HG03565 (cell line): ENCODE measurements around the gene HDAC8.
"Not testable (repeated sequence)": the region's sequence is repeated elsewhere in the genome, so short reads cannot be mapped to it uniquely, and the experiment has no call there.

Experiments used
- ATAC-seq: cut with Tn5 transposase; IDR thresholded peaks from one replicate; pipeline ENCODE4 v1.9.1; 2021; ENCODE audit warnings: mild to moderate bottlenecking, moderate library complexity; ENCODE audit not compliant: unreplicated experiment

The HDAC8 gene

DNA sequence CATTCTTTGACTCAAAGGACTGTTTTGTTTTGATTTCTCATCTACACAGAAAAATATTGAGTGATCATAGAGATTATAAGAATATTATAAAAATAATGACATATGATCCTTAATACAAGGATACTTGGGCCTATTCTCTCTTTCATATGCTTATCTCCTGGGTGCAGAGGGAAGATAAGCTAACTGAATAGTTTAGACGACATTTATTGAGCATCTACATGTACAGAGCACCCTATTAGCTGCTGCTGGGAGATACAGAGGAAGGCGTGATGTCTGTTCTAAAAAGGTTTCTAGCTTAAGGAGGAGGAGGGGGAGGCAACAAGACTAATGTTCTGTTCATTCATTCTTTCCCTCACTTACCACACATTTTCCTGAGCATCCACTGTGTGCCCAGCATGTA, 106.8 kb downstream of the HDAC8 start:
- no peak for ATAC-seq

DNA sequence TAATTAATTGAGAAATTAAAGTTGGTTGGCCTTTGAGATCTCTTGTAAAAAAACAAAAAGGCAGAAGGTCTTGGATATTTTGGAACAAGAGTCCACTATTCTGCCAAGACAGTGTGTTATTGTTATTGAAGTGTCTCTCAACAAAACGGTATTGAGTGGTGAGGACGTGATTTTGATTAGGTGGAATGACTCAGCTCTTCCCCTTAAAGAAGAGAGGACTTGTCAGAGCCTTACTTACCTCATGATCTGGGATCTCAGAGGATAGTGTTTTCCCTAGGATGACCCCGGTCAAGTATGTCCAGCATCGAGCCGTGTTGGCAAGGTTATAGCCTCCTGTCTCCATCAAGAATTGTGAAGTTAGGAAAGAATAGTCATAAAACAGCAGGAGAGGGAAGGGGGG, 110.9 kb downstream of the HDAC8 start:
- no peak for ATAC-seq

DNA sequence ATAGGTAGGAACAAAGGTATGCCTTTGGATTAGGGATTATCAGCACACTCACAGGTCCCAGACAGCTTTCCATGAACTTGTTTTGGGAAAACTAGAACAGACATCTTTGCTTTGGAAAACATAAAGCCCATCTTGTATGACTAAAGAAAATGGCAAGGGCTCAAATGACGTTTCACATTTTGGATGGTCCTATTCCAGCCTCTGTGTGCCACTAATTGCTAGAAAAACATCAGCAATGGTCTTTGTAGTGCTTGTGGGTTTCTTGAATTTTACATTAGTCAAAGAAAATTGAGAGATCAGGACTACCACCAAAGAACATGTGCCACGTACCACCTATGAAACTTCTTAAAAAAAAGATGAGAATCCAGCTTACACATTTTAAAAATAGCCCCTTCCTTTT, 111.4 kb downstream of the HDAC8 start:
- no peak for ATAC-seq

DNA sequence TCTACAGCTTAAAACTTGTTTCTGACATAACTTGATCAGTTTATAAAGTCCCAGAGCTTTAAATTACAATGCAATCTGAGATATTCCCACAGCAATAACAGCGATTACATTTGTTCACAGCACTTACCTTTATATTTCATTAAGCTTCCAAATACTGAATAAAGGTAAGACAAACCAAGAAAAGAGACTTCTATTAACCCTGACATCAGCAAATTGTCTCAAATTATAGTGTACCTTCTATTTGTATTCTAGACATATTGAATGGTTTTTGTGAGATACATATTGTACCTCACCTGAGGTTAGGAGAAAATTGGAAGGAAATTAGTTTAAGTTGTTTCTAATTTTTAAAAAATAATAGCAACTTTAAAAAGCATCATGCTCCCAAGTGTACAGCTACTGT, 111.9 kb downstream of the HDAC8 start:
- ATAC-seq = no peak

DNA sequence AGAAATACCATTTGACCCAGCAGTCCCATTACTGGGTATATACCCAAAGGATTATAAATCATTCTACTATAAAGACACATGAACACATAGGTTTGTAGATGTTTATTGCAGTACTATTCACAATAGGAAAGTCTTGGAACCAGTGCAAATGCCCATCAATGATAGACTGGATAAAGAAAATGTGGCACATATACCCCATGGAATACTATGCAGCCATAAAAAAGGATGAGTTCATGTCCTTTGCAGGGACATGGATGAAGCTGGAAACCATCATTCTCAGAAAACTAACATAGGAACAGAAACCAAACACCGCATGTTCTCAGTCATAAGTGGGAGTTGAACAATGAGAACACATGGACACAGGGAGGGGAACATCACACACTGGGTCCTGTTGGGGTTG, 123.6 kb downstream of the HDAC8 start:
- not testable (repeated sequence) for ATAC-seq

DNA sequence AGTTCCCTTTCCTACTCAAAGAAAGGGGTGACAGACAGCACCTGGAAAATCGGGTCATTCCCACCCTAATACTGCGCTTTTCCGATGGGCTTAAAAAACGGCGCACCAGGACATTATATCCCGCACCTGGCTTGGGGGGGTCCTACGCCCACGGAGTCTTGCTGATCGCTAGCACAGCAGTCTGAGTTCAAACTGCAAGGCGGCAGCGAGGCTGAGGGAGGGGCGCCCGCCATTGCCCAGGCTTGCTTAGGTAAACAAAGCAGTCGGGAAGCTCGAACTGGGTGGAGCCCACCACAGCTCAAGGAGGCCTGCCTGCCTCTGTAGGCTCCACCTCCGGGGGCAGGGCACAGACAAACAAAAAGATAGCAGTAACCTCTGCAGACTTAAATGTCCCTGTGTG, 131.9 kb downstream of the HDAC8 start:
- ATAC-seq = not testable (repeated sequence)

DNA sequence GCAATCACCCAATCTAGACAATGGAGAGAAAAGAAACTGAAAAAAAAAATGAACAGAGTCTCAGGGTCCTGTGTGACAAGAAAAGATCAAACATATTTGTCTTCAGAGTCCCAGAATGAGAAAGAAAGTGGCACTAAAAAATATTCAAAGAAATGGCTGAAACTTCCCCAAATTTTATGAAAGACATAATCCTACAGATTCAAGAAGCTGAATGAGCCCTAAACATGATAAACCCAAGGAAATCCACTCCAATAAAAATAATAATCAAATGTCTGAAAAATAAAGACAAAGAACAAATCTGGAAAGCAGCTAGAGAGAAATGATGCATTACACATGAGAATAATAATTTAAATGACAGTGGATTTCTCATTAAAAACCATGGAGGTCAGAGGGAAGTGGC, 136.6 kb downstream of the HDAC8 start:
- no peak for ATAC-seq

DNA sequence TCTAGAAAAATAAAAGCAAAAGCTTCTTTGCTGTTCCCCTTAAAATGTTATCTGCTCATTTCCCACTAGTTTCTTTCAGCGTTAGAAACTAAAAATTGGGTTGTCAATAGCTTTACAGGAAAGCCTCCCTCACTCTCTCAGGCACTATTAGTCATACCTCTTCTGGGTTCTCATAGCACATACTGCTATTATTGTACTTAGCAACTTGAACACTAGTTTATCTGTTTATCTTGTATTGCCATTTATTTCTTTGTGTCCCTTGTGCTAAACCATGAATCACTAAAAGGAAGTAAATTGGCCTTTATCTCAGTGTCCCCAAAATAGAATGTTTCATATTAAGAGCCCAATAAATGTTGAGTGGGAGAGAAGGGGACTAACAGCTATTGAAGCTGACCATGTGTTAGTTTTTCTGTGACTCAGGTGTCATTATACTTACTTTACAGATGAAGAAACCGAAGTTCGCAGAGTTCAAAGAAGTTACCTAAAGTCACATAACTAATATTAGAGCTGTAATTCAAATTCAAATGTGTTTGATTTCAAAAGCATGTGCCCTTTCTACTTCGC, 142.2 kb downstream of the HDAC8 start:
- no peak for ATAC-seq

DNA sequence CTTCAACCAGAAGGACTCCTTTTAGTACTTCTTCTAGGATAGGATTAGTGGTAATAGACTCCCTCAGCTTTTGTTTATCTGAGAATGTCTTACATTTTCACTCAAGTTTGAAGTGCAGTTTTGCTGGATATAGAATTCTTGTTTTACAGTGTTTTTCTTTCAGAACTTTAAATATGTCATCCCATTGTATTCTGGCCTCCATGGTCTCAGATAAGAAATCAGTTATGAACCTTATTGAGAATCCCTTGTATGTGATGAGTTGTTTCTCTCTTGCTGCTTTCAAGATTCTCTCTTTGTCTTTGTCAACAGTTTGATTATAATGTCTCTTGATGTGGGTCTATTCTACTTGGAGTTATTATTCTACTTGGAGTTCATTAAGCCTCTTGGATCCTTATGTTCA, 150.8 kb downstream of the HDAC8 start:
- ATAC-seq = no peak

DNA sequence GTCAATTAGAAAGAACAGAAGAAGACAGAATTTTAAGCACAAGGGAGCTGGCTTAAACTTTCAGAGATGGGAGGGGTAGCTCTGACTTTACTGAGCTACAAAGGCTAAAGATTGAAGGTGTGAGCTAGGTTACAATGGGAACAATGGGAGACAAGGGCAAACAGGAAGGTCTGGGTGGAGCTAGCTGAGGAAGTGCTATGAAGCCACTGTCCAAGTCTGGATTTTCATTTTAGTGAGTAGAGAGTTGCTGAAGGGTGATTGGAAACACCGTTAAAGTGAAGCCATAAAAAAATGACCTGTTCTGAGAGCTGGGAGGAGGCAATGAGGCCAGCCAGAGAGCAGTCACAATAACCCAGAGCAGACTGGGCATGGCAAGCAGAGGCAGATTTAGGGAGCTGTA, 162.7 kb downstream of the HDAC8 start:
- ATAC-seq = no peak

DNA sequence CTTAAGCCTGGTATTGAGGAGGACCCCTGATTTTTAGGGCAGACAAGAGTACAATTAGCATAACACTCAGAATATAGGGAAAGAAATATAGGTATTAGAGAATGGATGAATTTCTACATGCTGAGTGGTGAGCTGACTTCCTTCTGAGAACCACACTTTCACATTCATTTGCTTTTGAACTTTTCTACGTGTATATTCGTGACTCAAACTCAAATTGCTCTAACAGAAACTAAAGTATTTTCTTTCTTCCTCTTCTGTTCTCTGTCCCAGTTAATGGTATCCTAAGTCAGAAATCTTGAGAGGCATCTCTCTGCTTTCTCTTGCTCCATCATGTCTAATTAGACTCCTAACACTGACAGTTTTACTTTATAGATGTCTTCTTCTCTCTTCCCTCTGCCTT, 163.8 kb downstream of the HDAC8 start:
- ATAC-seq = no peak

DNA sequence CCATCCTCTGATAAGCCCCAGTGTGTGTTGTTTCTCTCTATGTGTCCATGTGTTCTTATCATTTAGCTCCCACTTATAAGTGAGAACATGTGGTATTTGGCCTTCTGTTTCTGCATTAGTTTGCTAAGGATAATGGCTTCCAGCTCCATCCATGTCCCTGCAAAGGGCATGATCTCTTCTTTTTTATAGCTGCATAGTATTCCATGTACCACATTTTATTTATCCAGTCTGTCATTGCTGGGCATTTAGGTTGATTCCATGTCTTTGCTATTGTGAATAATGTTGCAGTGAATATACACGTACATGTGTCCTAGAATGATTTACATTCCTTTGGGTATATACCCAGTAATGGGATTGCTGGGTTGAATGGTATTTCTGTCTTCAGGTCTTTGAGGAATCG, 167.5 kb downstream of the HDAC8 start:
- ATAC-seq = not testable (repeated sequence)

DNA sequence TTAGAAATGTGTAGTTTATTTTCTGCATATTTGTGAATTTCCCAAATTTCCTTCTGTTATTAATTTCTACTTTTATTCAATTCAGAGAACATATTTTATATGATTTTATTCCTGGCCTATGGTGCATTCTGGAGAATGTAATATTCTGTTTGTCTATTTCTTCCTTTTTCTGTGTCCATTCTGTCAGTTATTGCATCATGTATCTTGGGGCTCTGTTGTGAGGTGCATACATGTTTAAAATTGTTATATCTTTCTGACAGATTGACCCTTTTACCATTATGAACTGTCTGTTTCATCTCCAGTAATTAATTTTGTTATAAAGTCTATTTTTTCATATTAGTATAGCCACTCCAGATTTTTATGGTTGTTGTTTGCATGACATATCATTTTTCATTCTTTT, 170.0 kb downstream of the HDAC8 start:
- ATAC-seq = no peak

DNA sequence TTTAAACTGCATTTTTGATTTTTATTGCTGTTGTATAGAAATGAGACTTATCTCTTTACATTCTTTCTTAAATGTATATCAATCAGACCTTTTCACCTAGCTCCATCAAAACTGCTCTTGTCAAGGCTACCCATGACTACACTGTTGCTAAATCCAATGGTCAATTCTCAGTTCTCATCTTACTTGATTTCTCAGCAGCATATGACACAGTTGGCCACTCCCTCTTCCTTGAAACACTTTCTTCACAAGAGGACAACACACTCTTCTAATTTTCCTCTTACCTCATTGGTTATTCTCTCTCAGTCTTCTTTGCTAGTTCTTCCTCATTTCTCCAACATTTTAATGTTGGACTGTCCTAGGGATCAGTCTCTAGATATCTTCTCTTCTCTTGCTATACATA, 172.8 kb downstream of the HDAC8 start:
- ATAC-seq = no peak

DNA sequence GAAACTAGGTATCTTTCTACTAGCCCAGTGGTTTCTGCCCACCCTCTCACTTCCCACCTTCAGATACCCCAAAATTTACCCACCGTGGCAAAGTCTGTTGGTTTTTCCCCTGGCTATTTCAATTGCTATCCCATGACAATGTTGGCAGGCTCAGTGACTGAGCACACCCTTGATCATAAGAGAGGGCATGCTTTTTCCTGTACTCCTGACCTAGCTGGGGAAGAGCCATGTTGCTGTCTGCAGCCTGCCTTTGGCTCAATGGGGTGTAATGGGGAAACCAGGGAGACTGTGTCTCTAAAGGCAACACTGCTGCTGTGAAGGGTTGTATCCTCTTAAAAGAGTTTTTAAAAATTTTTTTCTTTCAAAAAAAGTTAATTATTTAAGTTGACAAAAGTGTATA, 176.5 kb downstream of the HDAC8 start:
- no peak for ATAC-seq

DNA sequence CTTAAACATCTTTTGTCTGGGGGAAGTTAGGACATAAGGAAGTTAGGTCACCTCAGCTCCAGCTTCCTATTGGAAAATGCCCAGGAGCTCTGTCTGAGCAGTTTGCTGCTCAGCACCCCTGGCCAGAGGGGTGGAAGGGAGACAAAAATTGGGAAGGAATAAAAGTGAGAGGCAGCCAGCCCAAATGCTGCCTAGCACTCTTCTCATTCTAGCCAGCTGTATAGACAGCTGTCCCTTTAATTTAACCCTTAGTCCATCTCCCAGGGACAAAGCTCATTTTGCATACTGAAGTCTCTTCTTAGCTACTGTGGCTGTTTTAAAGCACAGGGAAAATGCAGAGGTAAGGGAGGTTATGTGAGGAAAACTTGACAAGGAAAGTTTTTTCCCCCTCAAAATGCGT, 177.4 kb downstream of the HDAC8 start:
- ATAC-seq = no peak

DNA sequence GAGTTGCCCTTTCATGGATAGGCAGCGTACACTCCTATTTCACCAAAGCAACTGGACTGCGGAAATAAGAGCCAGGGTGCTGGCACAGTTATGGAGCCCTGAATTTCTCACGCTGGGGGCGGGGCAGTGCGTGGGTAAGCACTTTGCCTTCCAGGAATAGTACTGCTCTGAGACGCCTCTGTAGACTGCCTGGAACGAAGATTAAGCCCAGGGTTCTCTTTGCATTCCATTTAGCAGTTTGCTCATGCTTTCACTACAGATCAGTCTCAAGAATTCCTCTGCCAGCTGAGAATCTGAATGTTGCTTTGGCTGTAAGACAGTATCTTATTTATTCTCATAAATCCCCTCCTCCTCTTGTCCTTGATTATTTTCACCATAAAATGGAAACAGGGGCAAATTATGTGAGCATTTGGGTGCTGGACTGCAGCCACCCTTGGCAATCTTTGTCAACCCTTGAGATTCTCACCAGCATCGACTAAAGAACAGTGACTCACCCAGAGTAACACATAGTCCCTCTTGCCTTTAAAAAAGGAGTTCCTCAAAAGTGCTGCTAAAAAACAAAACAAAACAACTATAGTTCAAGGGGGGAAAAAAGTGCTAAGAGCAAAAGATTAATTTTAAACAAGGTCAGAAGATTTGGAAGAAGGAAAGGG, 178.0 kb downstream of the HDAC8 start:
- no peak for ATAC-seq

DNA sequence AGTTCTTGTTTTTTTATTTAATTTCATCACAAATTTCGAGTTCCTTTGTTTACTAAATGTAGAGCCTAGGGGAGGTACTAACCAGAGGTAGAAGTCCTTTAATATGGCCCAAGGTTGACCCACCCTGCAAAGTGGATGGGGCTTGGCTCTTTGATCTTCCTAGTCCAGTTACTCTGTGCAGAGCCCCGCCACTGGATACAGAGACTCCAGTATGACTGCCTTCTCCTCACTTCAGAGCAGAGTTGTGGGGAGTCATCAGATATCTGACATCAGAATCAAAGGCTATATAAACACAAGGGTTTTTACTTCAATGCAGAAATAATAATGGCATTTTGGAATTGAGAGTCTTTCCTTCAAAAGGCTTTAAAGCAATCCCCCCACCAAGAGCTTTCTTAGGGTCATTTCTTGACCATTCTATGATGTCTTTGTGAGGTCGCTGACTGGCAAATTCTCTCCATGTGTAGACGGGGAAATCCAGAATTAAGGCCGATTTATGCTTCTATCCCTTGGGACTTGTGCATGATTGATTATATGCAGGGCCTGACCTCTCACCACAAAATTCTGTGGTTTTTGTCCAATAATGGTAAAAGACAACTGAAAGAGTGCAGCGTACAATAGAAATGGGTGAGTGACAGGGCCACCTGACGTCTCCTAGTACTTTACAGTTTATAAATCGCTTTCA, 178.7 kb downstream of the HDAC8 start:
- no peak for ATAC-seq

DNA sequence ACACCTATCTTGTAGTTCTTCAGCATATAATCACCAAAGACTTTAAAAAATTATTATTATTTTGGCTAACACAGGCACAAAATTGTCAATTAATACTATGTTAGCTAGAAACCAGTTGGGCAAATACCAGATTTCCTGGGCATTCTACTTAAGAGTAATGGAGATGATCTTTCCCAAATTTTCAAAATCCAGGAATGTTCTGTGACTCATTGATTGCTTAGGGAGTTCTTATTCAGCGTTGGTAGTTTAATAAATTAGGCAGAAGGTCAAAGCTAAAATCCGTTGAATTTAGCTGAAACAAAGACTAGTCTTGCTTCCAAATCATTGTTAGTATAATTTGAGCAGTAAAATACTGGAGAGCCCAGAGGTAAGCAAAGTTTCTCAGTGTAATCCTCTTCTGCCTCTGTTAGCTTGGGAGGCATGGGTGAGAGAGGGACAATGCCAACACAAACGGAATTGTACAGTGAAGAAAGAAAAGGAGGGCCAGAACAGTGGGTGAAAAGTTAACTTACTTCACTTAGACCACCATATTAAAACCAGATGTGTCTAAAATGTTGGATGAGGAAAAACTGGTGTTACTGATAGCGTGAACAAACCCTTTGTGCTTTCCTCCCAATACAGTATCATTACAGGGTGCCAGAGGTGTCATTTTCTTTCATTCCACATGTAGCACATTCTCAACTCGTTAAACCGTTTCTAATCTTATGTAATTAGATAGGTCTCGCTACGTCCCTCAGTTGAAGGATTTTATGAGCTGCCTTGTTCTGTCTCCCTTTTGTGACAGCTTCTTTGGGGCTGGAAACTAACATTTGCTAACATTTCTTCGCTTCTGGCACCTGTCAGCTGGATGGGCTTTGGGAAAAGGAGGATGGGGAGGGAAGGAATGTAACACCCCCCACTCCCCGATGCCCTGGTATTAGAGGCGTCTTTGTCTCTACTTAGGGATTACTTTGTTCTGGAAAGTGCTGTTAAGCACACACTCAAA, 179.5 kb downstream of the HDAC8 start:
- ATAC-seq = no peak

DNA sequence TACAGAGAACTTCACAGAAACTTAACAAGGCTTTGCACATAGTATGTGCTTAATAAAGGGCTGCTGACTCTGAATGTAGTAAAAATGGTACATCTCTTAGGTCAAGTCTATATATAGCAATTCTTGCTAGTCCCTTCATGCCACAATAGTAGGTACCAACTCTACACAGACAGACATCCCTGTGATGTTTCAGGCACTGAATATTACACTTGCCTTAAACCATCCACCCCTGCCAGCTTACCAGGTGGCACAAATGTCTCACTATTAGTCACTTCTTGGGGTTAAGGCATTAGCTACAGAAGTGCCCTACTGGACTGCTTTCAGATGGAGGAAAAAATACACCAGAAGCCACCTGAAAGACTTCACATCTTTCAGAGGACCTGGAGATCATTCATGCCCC, 180.6 kb downstream of the HDAC8 start:
- ATAC-seq = no peak

DNA sequence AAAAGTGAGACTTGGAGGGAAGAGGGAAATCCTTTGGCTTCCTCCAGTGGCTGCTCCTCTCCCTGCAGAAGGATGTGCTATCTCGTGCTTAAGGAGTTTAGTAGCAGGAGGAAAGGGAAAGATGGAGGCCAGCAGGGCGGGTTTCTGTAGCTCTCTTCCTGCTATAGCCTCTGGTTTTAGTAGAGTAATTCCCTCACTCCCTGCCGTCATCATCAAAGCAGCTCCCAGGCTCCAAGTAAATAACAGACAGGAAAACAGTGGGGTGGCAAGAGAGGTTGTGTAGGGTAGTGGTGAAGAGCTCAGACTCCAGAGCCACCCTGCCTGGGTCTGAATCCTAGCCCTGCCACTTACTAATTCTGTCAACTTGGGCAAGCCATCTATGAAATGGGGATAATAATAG, 185.4 kb downstream of the HDAC8 start:
- ATAC-seq = no peak
